A673 (cell line): ENCODE results near the gene PRDM4. TPM values are rescaled to one million over a fixed set of nuclear protein-coding genes. Genes with fewer than 3 reads are reported as not detected.
"Not testable (repeated sequence)": the region's sequence is repeated elsewhere in the genome, so short reads cannot be mapped to it uniquely, and the experiment has no call there.

Source experiments
- BruUV-seq: library from RNA; stranded (reverse); fragments of 400-500 nt; replicated peaks from 2 replicates; lab custom pipeline; 2021; lab: Mats Ljungman, UMichigan
- CTCF ChIA-PET: fragments of 300-600 bp; sonication (Branson Sonifier 250); formaldehyde crosslinking; loops from one replicate; lab custom pipeline; 2022; ENCODE audit warnings: antibody characterized with exemption; lab: Charles Lee
- POLR2A ChIA-PET: fragments of 300-600 bp; sonication (Branson Sonifier 250); formaldehyde crosslinking; loops from one replicate; lab custom pipeline; 2022; ENCODE audit warnings: antibody characterized with exemption; ENCODE audit not compliant: low non-redundant PET; lab: Charles Lee
- DNase-seq: peaks from one replicate; pipeline ENCODE4 v3.0.0-alpha.2; 2015; ENCODE audit warnings: low spot score
- H3K27ac ChIP-seq: fragments of 200-600 bp; sonication (generic); 2 replicates; pipeline ENCODE4 v1.5.1; 2016; ENCODE audit warnings: mixed run types, low read depth, mild to moderate bottlenecking, mixed read lengths, antibody characterized with exemption, low read length; ENCODE audit not compliant: poor library complexity, severe bottlenecking
- H3K27me3 ChIP-seq: fragments of 200-600 bp; sonication (generic); replicated peaks from 2 replicates; pipeline ENCODE4 v1.6.1; 2017; ENCODE audit warnings: mixed run types, low read depth, mild to moderate bottlenecking, mixed read lengths, antibody characterized with exemption, low read length; ENCODE audit not compliant: insufficient read depth, poor library complexity
- H3K36me3 ChIP-seq: fragments of 200-600 bp; sonication (generic); 2 replicates; pipeline ENCODE4 v1.6.1; 2016; ENCODE audit warnings: mixed run types, mild to moderate bottlenecking, mixed read lengths, antibody characterized with exemption, low read length; ENCODE audit not compliant: insufficient read depth, poor library complexity, severe bottlenecking
- H3K4me1 ChIP-seq: fragments of 200-600 bp; sonication (generic); 2 replicates; pipeline ENCODE4 v1.6.1; 2017; ENCODE audit warnings: mixed run types, mild to moderate bottlenecking, mixed read lengths, antibody characterized with exemption, low read length; ENCODE audit not compliant: insufficient read depth, poor library complexity, severe bottlenecking
- H3K4me3 ChIP-seq: fragments of 200-600 bp; sonication (generic); 2 replicates; pipeline ENCODE4 v1.5.1; 2016; ENCODE audit warnings: low read depth, mixed run types, mild to moderate bottlenecking, mixed read lengths, low read length; ENCODE audit not compliant: poor library complexity, severe bottlenecking
- H3K9me3 ChIP-seq: fragments of 200-600 bp; sonication (generic); 2 replicates; pipeline ENCODE4 v1.6.1; 2016; ENCODE audit warnings: mixed run types, low read depth, mild to moderate bottlenecking, mixed read lengths, antibody characterized with exemption, low read length; ENCODE audit not compliant: poor library complexity, severe bottlenecking
- CTCF ChIP-seq: fragments of 300-800, 200-600 bp; sonication (generic); conservative IDR thresholded peaks from 2 replicates; pipeline ENCODE4 v1.5.1; 2017; ENCODE audit warnings: low read depth, mild to moderate bottlenecking, antibody characterized with exemption, low read length, moderate library complexity, mixed read lengths
- EZH2 ChIP-seq: fragments of 200-600 bp; sonication (generic); IDR thresholded peaks from 2 replicates; pipeline ENCODE4 v1.6.1; 2017; ENCODE audit warnings: borderline replicate concordance, low read depth, mild to moderate bottlenecking, mixed read lengths, antibody characterized with exemption, low read length; ENCODE audit not compliant: poor library complexity, severe bottlenecking
- intact Hi-C: fragments of 100-400 bp; cut with micrococcal nuclease; formaldehyde crosslinking; loops from one replicate; pipeline ENCODE4 v1.10.0; 2022; ENCODE audit not compliant: unreplicated experiment
- total RNA-seq: library from RNA; stranded (reverse); gene quantifications from 2 replicates; pipeline ENCODE4 v1.2.3, GENCODE V29; 2021

PRDM4 gene
- total RNA-seq, 1 experiment from 2014 or later = 31.5 TPM

GRCh38 chr12:107718606-107719005, 42.3 kb downstream of the PRDM4 start:
- BruUV-seq = no TSS peak
- CTCF ChIA-PET = no interaction called here
- H3K9me3 ChIP-seq = no peaks in the 10 kb centered on the region
- H3K36me3 ChIP-seq = peaks cover under 1% of the 10 kb centered on the region
- DNase-seq = no peak
- TF ChIP-seq EZH2 = no peak
- no peak for TF ChIP-seq CTCF
- POLR2A ChIA-PET = no interaction called here
- no peak overlapping the region for H3K27ac ChIP-seq
- H3K4me3 ChIP-seq = no peak overlapping the region
- H3K4me1 ChIP-seq = no peaks in the 10 kb centered on the region
- intact Hi-C loops = no loop called here
- no peaks in the 10 kb centered on the region for H3K27me3 ChIP-seq

GRCh38 chr12:107715780-107716179, 45.2 kb downstream of the PRDM4 start:
- Histone ChIP-seq H3K4me3 (no peak overlapping the region), H3K27me3 (no peaks in the 10 kb centered on the region), H3K4me1 (no peaks in the 10 kb centered on the region), H3K9me3 (no peaks in the 10 kb centered on the region), H3K36me3 (peaks cover 24% of the 10 kb centered on the region), H3K27ac (no peak overlapping the region)
- ChIA-PET POLR2A (no interaction called here), CTCF (no interaction called here)
- DNase-seq = no peak
- TF ChIP-seq EZH2 (no peak), CTCF (no peak)
- no TSS peak for BruUV-seq
- intact Hi-C loops = no loop called here

- POLR2A ChIA-PET, H3K4me1 ChIP-seq, H3K9me3 ChIP-seq, intact Hi-C loops, H3K27me3 ChIP-seq, CTCF ChIA-PET, H3K4me3 ChIP-seq, BruUV-seq, H3K27ac ChIP-seq, DNase-seq: not testable (repeated sequence)
- H3K36me3 ChIP-seq = peaks cover 73% of the 10 kb centered on the region
These were observed 55.4 kb downstream of the PRDM4 start for GRCh38 chr12:107705522-107705921.

- no peak for DNase-seq
- H3K4me3 ChIP-seq = no peak overlapping the region
- no peak overlapping the region for H3K27ac ChIP-seq
These were observed 56.9 kb downstream of the PRDM4 start for GRCh38 chr12:107704041-107704440.

More at GRCh38 chr12:107704041-107704440, 56.9 kb downstream of the PRDM4 start:
- intact Hi-C loops = no loop called here
- POLR2A ChIA-PET = no interaction called here
- H3K4me1 ChIP-seq = no peaks in the 10 kb centered on the region
- BruUV-seq = no TSS peak
- TF ChIP-seq CTCF = no peak
- no peak for TF ChIP-seq EZH2
- H3K9me3 ChIP-seq = no peaks in the 10 kb centered on the region
- H3K27me3 ChIP-seq = no peaks in the 10 kb centered on the region
- CTCF ChIA-PET = no interaction called here
- H3K36me3 ChIP-seq = peaks cover 75% of the 10 kb centered on the region
